IPS DF 19.7 (cell line): ENCODE data around the gene HCFC1.
"Not testable (repeated sequence)": the region's sequence is repeated elsewhere in the genome, so short reads cannot be mapped to it uniquely, and the experiment has no call there.

Source experiments
- DNase-seq: peaks from one replicate; pipeline ENCODE4 v3.0.0-alpha.2; 2013; ENCODE audit warnings: low read depth, low spot score

Gene HCFC1

GRCh38 chrX:154008521-154008920 lies 36.9 kb upstream of the HCFC1 start:
- no peak for DNase-seq

- DNase-seq = no peak
These were observed 35.3 kb upstream of the HCFC1 start for GRCh38 chrX:154006947-154007346.

- DNase-seq = no peak
These were observed 32.7 kb upstream of the HCFC1 start for GRCh38 chrX:154004315-154004714.

GRCh38 chrX:154002215-154002719 lies 30.6 kb upstream of the HCFC1 start:
- DNase-seq = no peak

- no peak for DNase-seq
These were observed 28.4 kb upstream of the HCFC1 start for GRCh38 chrX:154000051-154000450.

GRCh38 chrX:153999359-154000037 lies 27.9 kb upstream of the HCFC1 start:
- no peak for DNase-seq

- DNase-seq = no peak
These were observed 23.9 kb upstream of the HCFC1 start for GRCh38 chrX:153995504-153995903.

GRCh38 chrX:153994398-153994797 lies 22.8 kb upstream of the HCFC1 start:
- DNase-seq = not testable (repeated sequence)

GRCh38 chrX:153993978-153994377 lies 22.4 kb upstream of the HCFC1 start:
- DNase-seq = no peak

- DNase-seq = no peak
These were observed 21.5 kb upstream of the HCFC1 start for GRCh38 chrX:153993079-153993478.

- DNase-seq = no peak
These were observed 20.6 kb upstream of the HCFC1 start for GRCh38 chrX:153992180-153992579.

- no peak for DNase-seq
These were observed 19.5 kb upstream of the HCFC1 start for GRCh38 chrX:153991013-153991580.

GRCh38 chrX:153989973-153990655 lies 18.5 kb upstream of the HCFC1 start:
- no peak for DNase-seq

GRCh38 chrX:153988493-153988892 lies 16.9 kb upstream of the HCFC1 start:
- DNase-seq = no peak

- no peak for DNase-seq
These were observed 12.9 kb upstream of the HCFC1 start for GRCh38 chrX:153984351-153985178.

- no peak for DNase-seq
These were observed 11.7 kb upstream of the HCFC1 start for GRCh38 chrX:153983321-153983801.

- DNase-seq = no peak
These were observed 10.3 kb upstream of the HCFC1 start for GRCh38 chrX:153981771-153982533.

GRCh38 chrX:153981231-153981630 lies 9.6 kb upstream of the HCFC1 start:
- no peak for DNase-seq

- not testable (repeated sequence) for DNase-seq
These were observed 8.8 kb upstream of the HCFC1 start for GRCh38 chrX:153980394-153980793.

GRCh38 chrX:153974726-153975286 lies 3.2 kb upstream of the HCFC1 start:
- no peak for DNase-seq
